ENCODE measurements around the gene GPC4. TPM values are rescaled to one million over a fixed set of nuclear protein-coding genes. Genes with fewer than 3 reads are reported as not detected.
A peak's percentile ranks its signal among the peaks of the same experiment; 100 is the strongest.

GPC4 gene
- total and polyA plus RNA-seq, 2 donors (not counting 1 experiment from before 2014, with no cell fraction given) = 2.8 to 3.4 TPM

DNA sequence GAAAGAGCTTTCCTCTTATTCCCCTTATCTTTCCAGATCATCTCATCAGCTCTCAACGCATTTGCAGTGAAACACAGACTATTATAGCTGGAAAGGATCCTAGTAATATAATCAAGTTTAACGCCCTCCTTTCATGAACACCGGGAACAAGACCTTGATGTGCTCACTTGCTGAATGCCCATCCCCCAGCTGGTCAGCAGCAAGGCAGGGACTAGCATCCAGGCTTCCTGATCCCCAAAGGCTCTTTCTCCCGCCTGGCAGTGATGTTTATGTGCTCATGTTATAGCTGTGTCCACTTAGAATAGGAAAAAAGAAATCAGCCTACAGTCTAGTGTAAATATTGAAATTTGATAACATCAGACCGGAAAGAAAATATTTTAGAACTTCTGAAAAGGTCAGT lies 24.6 kb downstream of the GPC4 start:
- H3K27ac ChIP-seq (ENCODE audit: insufficient read depth, low read length) = no peak overlapping the region
- H3K36me3 ChIP-seq (ENCODE audit: control insufficient read depth, insufficient read depth, low read length) = no peaks in the 10 kb centered on the region
- no peak overlapping the region for H2AFZ ChIP-seq (ENCODE audit: low read length)
- H3K27me3 ChIP-seq (ENCODE audit: control insufficient read depth, insufficient read depth, low read length) = no peaks in the 10 kb centered on the region
- no peaks in the 10 kb centered on the region for H3K79me2 ChIP-seq (ENCODE audit: control insufficient read depth, insufficient read depth, low read length)
- no peak overlapping the region for H3K4me2 ChIP-seq (ENCODE audit: extremely low read depth, insufficient read depth, low read length)
- H3K9me3 ChIP-seq (ENCODE audit: control insufficient read depth, insufficient read depth, low read depth, low read length) = no peaks in the 10 kb centered on the region
- TF ChIP-seq CTCF (conservative IDR thresholded peaks at IDR 0.05 in 1 of 2, IDR thresholded peaks at IDR 0.05 in 1 of 2; ENCODE audit: low read depth in 1 of 2, low read length in 2 of 2) = no peak
- TF ChIP-seq EZH2 (IDR thresholded peaks at IDR 0.05; ENCODE audit: low read length, missing control alignments) = no peak
- H3K4me1 ChIP-seq (ENCODE audit: control insufficient read depth, extremely low read depth, insufficient read depth, low read length) = no peaks in the 10 kb centered on the region
- peak in 1 of 2 donors; percentile 8 for DNase-seq (ENCODE audit: low read depth in 2 of 2)
- no peaks in the 10 kb centered on the region for H4K20me1 ChIP-seq (ENCODE audit: control insufficient read depth, extremely low read depth, insufficient read depth, low read length)
- H3K4me3 ChIP-seq (replicated peaks in 1 of 4; ENCODE audit: control extremely low read depth in 1 of 4, insufficient read depth in 1 of 4, low read depth in 3 of 4, low read length in 4 of 4) = no peak overlapping the region
- H3K9ac ChIP-seq (ENCODE audit: insufficient read depth, low read length) = no peak overlapping the region

GRCh38 chrX:133389975-133390374 lies 25.3 kb downstream of the GPC4 start:
- no peaks in the 10 kb centered on the region for H3K79me2 ChIP-seq (ENCODE audit: control insufficient read depth, insufficient read depth, low read length)
- no peak for DNase-seq (ENCODE audit: low read depth in 2 of 2)
- TF ChIP-seq EZH2 (IDR thresholded peaks at IDR 0.05; ENCODE audit: low read length, missing control alignments) = no peak
- no peak for TF ChIP-seq CTCF (conservative IDR thresholded peaks at IDR 0.05 in 1 of 2, IDR thresholded peaks at IDR 0.05 in 1 of 2; ENCODE audit: low read depth in 1 of 2, low read length in 2 of 2)
- H3K4me1 ChIP-seq (ENCODE audit: control insufficient read depth, extremely low read depth, insufficient read depth, low read length) = no peaks in the 10 kb centered on the region
- no peak overlapping the region for H3K4me2 ChIP-seq (ENCODE audit: extremely low read depth, insufficient read depth, low read length)
- H3K9ac ChIP-seq (ENCODE audit: insufficient read depth, low read length) = no peak overlapping the region
- H2AFZ ChIP-seq (ENCODE audit: low read length) = no peak overlapping the region
- H3K36me3 ChIP-seq (ENCODE audit: control insufficient read depth, insufficient read depth, low read length) = no peaks in the 10 kb centered on the region
- H3K9me3 ChIP-seq (ENCODE audit: control insufficient read depth, insufficient read depth, low read depth, low read length) = no peaks in the 10 kb centered on the region
- no peak overlapping the region for H3K27ac ChIP-seq (ENCODE audit: insufficient read depth, low read length)
- no peaks in the 10 kb centered on the region for H3K27me3 ChIP-seq (ENCODE audit: control insufficient read depth, insufficient read depth, low read length)
- no peaks in the 10 kb centered on the region for H4K20me1 ChIP-seq (ENCODE audit: control insufficient read depth, extremely low read depth, insufficient read depth, low read length)
- H3K4me3 ChIP-seq (replicated peaks in 1 of 4; ENCODE audit: control extremely low read depth in 1 of 4, insufficient read depth in 1 of 4, low read depth in 3 of 4, low read length in 4 of 4) = no peak overlapping the region

- H2AFZ ChIP-seq (ENCODE audit: low read length) = no peak overlapping the region
- no peaks in the 10 kb centered on the region for H3K79me2 ChIP-seq (ENCODE audit: control insufficient read depth, insufficient read depth, low read length)
- DNase-seq (ENCODE audit: low read depth in 2 of 2) = no peak
- no peaks in the 10 kb centered on the region for H3K4me1 ChIP-seq (ENCODE audit: control insufficient read depth, extremely low read depth, insufficient read depth, low read length)
- TF ChIP-seq EZH2 (IDR thresholded peaks at IDR 0.05; ENCODE audit: low read length, missing control alignments) (no peak), CTCF (conservative IDR thresholded peaks at IDR 0.05 in 1 of 2, IDR thresholded peaks at IDR 0.05 in 1 of 2; ENCODE audit: low read depth in 1 of 2, low read length in 2 of 2) (no peak)
- H4K20me1 ChIP-seq (ENCODE audit: control insufficient read depth, extremely low read depth, insufficient read depth, low read length) = no peaks in the 10 kb centered on the region
- H3K36me3 ChIP-seq (ENCODE audit: control insufficient read depth, insufficient read depth, low read length) = no peaks in the 10 kb centered on the region
- H3K4me3 ChIP-seq (replicated peaks in 1 of 4; ENCODE audit: control extremely low read depth in 1 of 4, insufficient read depth in 1 of 4, low read depth in 3 of 4, low read length in 4 of 4) = no peak overlapping the region
- H3K27ac ChIP-seq (ENCODE audit: insufficient read depth, low read length) = no peak overlapping the region
- no peaks in the 10 kb centered on the region for H3K27me3 ChIP-seq (ENCODE audit: control insufficient read depth, insufficient read depth, low read length)
- H3K4me2 ChIP-seq (ENCODE audit: extremely low read depth, insufficient read depth, low read length) = no peak overlapping the region
- no peaks in the 10 kb centered on the region for H3K9me3 ChIP-seq (ENCODE audit: control insufficient read depth, insufficient read depth, low read depth, low read length)
- H3K9ac ChIP-seq (ENCODE audit: insufficient read depth, low read length) = no peak overlapping the region
Measured at GRCh38 chrX:133384454-133384853, 30.8 kb downstream of the GPC4 start.

Measured in fibroblast of lung (primary cell).